HG03432 (cell line): ENCODE data around the gene APLF.
"Not testable (repeated sequence)": the region's sequence is repeated elsewhere in the genome, so short reads cannot be mapped to it uniquely, and the experiment has no call there.

Experiments used
- ATAC-seq: cut with Tn5 transposase; IDR thresholded peaks from one replicate; pipeline ENCODE4 v1.9.1; 2021; ENCODE audit warnings: mild to moderate bottlenecking, moderate library complexity; ENCODE audit not compliant: unreplicated experiment

APLF gene

DNA sequence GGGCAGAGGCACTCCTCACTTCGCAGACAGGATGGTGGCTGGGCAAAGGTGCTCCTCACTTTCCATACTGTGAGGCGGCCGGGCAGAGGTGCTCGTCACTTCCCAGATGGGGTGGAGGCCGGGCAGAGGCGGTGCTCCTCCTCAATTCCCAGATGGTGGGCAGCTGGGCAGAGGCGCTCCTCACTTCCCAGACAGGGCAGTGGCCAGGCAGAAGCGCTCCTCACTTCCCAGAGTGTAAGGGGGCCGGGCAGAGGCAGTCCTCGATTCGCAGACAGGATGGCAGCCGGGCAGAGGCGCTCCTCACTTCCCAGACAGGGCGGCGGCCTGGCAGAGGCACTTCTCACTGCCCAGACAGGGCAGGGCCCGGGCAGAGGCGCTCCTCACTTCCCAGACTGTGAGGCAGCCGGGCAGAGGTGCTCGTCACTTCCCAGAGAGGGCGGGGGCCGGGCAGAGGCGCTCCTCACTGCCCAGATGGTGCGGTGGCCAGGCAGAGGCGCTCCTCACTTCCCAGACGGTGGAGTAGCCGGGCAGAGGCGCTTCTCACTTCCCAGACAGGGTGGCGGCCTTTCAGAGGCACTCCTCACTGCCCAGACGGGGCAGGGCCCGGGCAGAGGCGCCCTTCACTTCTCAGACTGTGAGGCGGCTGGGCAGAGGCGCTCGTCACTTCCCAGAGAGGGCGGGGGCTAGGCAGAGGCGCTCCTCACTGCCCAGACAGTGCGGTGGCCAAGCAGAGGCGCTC, 60.1 kb downstream of the APLF start:
- ATAC-seq, result not testable (repeated sequence)

DNA sequence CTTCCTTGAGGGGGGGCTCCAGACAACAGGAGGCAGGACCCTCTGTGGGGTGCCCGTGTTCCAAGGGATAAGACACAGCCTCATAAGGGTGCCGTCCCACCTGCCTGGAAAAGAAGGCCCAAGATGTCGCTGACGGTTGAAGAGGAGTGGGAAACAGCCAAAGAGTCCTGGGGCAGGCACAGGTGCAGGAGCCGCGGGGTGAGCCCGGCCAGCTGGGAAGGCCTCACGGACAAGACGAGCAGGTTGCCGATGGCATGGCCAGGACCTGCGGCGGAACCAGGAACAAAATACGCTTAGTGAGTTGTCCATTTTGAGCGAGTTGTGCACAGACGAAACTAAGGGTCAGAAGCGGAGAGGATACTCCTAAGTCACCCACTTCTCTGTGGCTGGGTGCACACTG, 61.8 kb downstream of the APLF start:
- ATAC-seq, result not testable (repeated sequence)

DNA sequence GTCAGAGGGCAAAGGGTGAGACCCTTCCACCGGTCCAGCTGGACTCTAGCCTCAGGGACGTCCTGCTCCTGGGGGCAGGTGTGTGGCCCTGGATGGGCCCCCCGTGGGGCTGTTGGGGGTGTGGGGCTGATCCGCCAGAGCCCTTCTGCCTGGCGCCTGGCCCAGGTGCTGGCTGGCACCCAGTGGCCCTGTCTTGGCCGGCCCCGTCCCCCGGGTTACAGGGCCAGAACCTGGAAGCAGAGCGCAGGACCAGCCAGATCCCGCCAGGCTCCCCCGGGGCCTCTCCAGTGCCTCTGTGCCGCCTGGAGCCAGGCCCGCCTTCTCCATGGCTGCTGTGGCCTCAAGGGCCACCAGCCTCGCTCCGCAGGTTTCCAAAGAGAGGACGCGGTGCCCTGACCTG, 62.3 kb downstream of the APLF start:
- not testable (repeated sequence) for ATAC-seq

DNA sequence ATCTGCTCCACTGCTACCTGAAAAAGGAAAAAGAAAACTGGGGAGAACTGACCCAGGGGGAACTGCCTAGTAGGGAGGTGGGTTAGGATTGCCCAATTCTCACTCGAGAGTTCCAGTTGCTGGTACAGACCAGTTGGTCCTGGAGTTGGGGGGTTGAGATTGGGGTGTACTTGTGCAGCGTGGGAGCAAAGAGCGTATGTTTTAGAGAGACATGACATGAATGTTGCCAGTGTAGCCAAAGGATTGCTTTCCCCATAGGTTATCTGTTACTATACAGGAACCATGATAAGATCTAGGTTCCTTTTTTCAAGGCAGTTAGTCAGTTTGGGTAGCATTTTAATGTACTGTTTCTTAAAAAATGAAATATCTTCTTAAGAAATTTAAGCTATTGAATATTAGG, 68.6 kb downstream of the APLF start:
- no peak for ATAC-seq

DNA sequence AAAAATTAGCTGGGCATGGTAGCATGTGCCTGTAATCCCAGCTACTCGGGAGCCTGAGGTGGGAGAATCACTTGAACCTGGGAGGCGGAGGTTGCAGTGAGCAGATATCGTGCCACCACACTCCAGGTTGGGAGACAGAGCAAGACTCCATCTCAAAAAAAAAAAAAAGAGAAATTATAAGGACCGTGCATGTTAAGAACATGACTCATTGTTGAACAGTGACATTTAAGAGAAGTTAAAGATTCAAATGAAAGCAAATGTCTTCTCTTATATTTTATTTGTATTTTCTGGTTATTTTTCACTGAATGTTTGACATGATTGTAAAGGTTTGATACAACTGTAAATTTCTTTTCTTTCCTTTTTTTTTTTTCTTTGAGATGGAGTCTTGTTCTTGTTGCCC, 69.6 kb downstream of the APLF start:
- no peak for ATAC-seq

DNA sequence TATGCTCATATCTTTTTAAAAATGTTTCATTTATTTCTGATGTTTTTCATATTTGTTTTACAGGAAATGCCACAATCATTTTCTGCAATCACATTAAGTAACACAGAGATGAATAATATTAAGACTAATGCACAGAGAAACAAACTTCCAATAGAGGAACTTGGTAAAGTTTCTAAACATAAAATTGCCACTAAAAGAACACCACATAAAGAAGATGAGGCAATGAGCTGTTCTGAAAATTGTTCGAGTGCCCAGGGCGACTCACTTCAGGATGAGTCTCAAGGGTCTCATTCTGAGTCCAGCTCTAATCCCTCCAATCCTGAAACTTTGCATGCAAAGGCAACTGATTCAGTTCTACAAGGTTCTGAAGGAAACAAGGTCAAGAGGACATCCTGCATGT, 70.4 kb downstream of the APLF start:
- ATAC-seq, result no peak

DNA sequence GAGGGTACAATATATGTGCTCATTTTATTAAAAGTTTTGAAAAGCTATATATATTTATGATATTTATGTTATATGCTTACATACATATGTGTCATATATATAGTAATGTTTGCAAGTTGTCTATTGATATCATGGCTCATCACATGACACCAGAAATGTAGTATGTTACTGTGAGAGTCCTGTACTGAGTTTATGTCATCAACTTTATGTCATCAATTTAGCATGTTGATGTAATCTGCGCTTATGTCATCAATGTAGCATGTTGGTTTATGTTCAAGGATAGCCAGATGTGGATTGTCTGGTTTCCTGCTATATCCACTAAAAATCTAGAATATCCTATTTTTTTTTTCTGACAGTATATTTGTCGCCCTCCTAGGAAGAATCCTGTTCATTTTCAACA, 77.4 kb downstream of the APLF start:
- ATAC-seq, result no peak

DNA sequence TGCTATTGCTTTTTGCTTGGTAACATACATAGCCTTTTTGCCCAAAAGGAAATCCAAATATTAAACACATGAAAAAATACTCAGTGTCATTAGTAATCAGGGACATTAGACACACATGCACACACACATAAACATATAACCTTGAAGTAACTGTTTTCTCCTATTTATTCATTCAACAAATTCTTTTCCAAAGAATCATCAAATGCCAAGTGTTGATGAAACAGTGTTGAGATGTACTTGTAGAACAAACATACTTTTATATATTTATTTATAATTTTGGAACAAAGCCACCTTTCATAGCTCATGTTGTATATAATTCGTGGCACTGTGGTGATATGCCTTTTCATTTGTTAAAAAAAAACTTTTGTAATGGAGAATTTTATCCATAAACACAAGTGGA, 81.0 kb downstream of the APLF start:
- no peak for ATAC-seq

DNA sequence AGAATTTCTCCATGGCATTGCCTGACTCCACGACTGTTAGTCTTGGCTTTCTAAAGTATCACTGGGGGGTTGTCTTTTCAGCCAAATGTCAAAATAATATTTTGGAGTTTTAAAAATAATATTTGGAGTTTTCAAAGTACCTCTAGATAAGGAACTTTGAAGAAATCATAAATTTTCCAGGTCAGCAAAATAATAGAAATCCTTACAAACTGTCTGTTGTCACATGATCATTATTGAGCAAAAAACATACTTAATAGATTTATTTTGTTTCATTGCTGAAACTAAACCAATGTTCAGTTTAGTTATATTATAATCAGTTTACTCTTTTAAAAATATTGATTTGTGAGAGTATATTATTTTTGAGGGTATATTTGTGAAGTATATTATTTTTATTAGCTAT, 85.7 kb downstream of the APLF start:
- ATAC-seq, result no peak

DNA sequence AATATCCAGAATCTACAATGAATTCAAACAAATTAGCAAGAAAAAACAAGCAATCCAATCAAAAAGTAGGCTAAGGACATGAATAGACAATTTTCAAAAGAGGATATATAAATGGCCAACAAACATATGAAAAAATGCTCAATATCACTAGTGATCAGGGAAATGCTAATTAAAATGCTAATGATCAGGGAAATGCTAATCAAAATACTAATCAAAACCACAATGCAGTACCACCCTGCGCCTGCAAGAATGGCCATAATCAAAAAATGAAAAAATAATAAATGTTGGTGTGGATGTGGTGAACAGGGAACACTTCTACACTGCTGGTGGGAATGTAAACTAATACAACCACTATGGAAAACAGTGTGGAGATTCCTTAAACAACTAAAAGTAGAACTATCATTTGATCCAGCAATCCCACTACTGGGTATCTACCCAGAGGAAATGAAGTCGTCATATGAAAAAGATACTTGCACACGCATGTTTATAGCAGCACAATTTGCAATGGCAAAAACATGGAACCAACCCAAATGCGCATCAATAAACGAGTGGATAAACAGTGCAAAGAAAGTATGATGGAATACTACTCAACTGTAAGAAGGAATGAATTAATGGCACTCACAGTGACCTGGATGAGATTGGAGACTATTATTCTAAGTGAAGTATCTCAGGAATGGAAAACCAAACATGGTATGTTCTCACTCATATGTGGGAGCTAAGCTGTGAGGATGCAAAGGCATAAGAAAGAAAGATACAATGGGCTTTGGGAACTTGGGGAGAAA, 88.2 kb downstream of the APLF start:
- ATAC-seq, result not testable (repeated sequence)

DNA sequence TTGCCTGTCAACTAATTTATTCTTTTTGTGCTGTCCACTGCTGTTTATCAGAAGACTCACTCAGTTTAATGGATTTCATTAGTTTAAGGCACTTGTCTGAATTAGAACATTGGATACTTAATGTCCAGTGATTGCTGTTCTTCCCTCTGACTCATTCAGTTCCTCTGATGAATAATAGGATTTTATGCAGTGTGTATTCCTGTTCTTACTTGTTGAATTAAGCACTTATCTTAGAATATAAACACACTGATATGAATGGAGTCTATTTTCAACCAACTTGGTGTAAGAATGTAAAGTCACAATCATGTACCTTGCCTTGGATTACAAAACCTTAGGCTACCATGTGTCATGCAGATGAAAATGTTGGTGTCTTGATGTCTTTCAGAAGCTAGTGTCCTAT, 89.0 kb downstream of the APLF start:
- no peak for ATAC-seq

DNA sequence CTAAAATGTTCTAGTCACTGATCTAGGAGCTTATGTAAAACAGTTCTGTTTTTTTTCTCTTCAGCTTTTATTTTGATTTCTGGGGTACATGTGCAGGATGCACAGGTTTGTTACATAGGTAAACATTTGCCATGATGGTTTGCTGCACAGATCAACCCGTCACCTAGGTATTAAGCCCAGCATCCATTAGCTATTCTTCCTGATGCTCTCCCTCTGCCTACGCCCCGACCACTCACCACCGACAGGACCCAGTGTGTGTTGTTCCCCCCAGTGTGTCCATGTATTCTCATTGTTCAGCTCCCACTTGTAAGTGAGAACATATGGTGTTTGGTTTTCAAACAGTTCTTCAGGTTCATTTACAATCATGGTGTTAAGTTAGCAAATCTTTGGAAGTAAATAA, 91.2 kb downstream of the APLF start:
- no peak for ATAC-seq

DNA sequence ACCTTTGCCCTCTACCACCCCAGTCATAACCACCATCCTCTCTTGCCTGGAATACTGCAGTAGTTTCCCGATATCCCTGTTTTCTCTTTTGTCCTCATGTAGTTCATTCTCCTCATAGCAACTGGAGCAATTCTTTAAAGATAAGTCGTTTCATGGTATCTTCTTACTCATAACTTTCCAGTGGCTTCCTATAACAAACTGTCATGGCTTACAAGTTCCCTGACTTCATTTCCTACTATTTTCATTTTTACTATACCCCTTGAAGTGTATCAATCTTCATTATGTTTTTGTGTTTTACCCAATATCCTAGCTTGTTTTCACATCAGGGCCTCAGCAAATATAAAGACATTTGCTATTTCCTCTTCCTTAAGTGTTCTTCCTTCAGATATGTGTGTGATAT, 92.3 kb downstream of the APLF start:
- no peak for ATAC-seq

DNA sequence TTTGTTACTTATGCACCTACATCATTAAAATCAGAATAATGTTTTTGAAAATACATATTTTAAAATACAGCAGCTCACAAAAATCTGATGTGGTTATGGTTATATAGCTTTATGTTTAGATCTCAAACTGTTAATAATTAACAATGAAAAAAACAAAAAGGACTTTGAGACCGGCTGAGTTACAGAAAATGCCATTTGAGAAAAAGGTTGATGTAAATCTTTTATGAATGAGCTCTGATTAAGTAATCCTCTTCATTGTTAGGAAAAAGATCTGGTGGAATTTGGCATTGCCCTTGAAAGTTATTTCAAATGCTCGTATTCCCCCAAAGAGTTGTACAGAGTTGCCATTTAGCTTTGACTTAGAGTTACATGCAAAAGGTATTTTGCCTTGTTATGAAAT, 93.2 kb downstream of the APLF start:
- no peak for ATAC-seq

DNA sequence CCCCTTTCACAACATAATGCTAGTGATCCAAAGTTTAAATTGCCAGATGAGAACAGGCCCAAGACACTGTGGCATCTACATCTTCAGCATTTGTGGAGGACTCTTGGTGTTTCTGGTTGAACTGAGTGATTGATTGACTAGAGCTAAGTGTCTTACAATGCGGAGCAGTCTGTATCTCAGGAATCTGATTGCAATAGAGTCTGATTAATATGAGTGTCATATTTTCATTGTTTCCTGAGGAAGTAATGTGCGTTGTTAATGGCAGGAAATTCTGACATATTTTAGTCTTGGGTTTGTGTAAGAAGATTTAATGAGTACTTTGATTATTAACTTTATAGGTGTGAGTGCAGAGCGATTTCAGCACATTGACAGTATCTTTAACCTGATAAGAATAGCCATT, 94.0 kb downstream of the APLF start:
- no peak for ATAC-seq

DNA sequence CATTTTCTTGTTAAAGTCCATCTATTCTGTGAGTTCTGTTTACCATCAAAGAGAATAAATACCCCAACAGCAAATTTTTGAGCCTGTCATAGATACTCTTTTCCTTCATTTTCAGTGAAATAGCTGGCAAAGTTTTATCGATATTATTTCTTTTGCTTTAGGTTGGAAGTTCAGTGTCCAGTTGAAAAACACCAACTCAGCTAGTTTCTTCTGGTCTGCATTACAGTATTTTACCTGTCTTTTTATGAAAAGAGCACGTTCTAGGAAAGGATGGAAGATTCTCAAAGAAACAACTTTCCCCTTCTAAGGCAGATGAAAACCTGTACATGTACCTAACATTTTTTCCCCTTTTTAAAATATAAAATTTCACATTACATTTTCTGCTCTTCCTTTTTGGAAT, 95.5 kb downstream of the APLF start:
- no peak for ATAC-seq

DNA sequence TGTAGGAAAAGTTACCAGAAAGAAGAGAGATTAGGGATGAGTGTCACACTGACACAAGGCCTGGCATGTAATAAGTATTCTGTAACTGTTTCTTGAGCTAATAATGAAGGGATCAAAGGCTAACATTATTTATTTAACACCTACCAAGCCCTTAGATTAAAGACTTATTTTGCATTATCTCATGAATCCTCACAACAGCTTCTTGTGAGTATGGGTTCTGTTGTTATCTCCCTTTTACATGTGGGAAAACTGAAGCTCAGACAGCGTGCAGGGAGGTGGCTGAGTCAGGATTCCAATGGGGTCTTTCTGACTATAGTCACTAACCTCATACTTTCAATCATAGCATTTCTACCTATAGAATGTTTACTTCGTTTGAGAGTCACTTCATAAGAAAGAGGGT, 97.0 kb downstream of the APLF start:
- ATAC-seq, result no peak

DNA sequence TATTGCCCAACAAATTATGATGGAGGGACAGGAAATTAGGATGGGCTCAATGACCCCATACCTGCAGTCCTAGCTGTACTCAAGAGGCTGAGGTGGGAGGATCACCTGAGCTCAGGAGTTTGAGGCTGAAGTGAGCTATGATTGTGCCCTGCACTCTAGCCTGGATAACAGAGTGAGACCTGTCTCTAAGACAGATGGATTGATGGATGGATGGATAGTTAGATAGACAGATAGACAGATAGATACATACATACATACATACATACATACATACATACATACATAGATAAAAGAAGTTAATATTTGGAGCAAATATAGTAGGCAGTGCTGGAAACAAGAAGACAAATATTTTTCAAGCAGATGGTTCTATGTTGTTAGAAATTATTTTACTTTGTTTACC, 97.9 kb downstream of the APLF start:
- no peak for ATAC-seq

DNA sequence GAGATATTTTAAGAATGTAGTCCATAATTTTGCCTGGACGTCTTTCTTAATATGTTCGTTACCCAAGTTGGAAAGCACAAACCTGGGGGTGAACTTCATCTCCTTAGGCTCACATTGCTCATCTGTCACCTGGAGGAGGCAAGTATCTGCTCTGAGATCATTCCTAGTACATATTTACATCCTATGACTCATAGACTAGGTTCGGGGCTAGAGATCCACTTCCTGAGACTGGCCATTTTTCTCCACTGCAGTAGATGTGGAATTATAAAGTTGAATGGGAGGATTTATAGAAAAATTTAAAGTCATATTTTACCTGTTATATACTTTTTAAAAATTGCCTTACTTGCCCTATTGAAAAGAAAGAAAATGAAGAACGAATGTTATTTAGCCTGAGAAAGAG, 98.5 kb downstream of the APLF start:
- ATAC-seq, result no peak

DNA sequence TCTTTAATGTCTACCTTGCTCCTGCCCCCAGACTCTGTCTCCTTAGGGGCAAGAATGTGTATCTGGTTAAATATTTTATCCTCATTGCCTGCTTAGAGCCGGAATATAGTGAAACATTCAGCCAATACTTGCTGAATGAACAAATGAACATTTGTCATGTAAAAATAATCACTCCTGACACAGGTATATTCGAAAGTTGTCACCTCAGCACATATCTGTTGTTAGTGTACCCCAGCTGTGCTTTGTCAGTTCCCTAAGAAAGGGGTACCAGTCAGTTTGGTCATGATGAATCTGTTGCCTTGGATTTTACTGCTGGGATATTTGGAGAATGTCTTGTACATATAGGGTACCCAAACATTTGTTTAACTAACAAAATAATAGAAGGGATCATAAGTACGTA, 99.0 kb downstream of the APLF start:
- no peak for ATAC-seq

DNA sequence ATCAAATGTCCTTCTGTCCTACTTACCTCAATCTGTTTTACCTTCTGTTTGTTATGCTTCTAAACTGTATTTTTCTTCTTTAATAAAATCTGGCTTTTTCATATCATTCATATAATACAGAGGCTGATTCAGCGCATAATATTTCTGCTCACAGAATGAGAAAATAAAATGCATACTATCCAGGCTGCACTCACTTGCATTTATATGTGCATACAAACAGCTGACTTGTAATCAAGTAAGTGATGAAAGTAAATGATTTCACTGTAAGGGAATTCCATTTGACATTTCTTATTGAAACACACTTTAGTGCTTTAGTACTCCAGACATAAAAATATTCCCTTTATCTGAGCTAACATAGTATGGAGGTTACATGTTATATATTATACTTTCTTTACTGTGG, 100.7 kb downstream of the APLF start:
- no peak for ATAC-seq

DNA sequence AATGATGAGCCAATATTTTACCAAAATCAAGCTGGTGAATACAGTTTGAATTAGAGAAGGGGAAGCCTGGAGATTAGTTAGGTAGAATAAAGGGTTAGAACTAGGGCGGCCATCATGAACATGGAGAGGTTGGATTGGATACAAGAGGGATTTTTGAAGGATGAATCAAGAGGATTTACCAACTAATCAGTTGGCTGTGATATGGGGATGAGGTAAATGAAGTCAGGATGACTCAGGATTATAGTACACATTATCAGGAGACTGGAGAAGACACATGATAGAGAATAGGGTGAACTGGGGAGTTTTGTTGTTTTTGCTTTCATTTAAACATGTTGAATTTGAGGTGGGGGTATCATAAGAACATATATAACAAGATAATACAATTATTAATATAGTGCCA, 102.2 kb downstream of the APLF start:
- ATAC-seq, result no peak

DNA sequence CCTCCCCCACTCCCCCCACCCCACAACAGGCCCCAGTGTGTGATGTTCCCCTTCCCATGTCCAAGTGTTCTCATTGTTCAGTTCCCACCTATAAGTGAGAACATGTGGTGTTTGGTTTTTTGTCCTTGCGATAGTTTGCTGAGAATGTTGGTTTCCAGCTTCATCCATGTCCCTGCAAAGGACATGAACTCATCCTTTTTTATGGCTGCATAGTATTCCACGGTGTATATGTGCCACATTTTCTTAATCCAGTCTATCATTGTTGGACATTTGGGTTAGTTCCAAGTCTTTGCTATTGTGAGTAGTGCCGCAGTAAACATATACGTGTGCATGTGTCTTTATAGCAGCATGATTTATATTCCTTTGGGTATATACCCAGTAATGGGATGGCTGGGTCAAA, 103.0 kb downstream of the APLF start:
- ATAC-seq, result not testable (repeated sequence)
